UCSD-AML1 (cell line): ENCODE measurements around the gene ENO2.

Experiments
- DNase-seq: peaks from one replicate; lab custom pipeline; 2025; ENCODE audit not compliant: unreplicated experiment; lab: John Stamatoyannopoulos, UW

The ENO2 gene

GRCh38 chr12:6959058-6959804 is 44.9 kb downstream of the ENO2 start:
- DNase-seq: peak; percentile 83

- no peak for DNase-seq
Measured at GRCh38 chr12:6959805-6960592, 45.6 kb downstream of the ENO2 start.

- no peak for DNase-seq
Measured at GRCh38 chr12:6960593-6961277, 46.4 kb downstream of the ENO2 start.

- DNase-seq: peak; percentile 62
Measured at GRCh38 chr12:6961278-6961694, 46.9 kb downstream of the ENO2 start.

GRCh38 chr12:6961695-6962284 is 47.4 kb downstream of the ENO2 start:
- DNase-seq: peak; percentile 72

GRCh38 chr12:6962285-6963015 is 48.1 kb downstream of the ENO2 start:
- no peak for DNase-seq

- DNase-seq: no peak
Measured at GRCh38 chr12:6963016-6963731, 48.8 kb downstream of the ENO2 start.

GRCh38 chr12:6963791-6964413 is 49.5 kb downstream of the ENO2 start:
- no peak for DNase-seq

GRCh38 chr12:6964605-6965025 is 50.2 kb downstream of the ENO2 start:
- no peak for DNase-seq

GRCh38 chr12:6965026-6965661 is 50.8 kb downstream of the ENO2 start:
- DNase-seq: peak; percentile 79

GRCh38 chr12:6965714-6966113 is 51.3 kb downstream of the ENO2 start:
- no peak for DNase-seq

- no peak for DNase-seq
Measured at GRCh38 chr12:6966351-6966750, 52.0 kb downstream of the ENO2 start.

GRCh38 chr12:6967651-6968100 is 53.3 kb downstream of the ENO2 start:
- DNase-seq: no peak

GRCh38 chr12:6968426-6968825 is 54.0 kb downstream of the ENO2 start:
- DNase-seq: no peak

- DNase-seq: no peak
Measured at GRCh38 chr12:6970096-6970527, 55.7 kb downstream of the ENO2 start.
